GM13976 (cell line): ENCODE results near the gene B4GALT6.
A peak's percentile ranks its signal among the peaks of the same experiment; 100 is the strongest.

ENCODE experiments used
- DNase-seq: peaks from one replicate; pipeline ENCODE4 v3.0.0; 2012; ENCODE audit warnings: low spot score
- CTCF ChIP-seq: IDR thresholded peaks from 2 replicates; pipeline ENCODE4 v1.5.1; 2012; ENCODE audit warnings: borderline replicate concordance, mild to moderate bottlenecking; ENCODE audit not compliant: insufficient read depth; ENCODE audit errors: extremely low read depth, missing control alignments, control extremely low read depth
- in situ Hi-C: fragments of 300-500 bp; cut with MboI; formaldehyde crosslinking; loops from one replicate; pipeline ENCODE4 v1.12.0; 2022; ENCODE audit warnings: low sequenced_read_pairs, mixed read lengths, inconsistent platforms; ENCODE audit not compliant: unreplicated experiment

Gene B4GALT6

GRCh38 chr18:31657823-31658669 lies 26.3 kb downstream of the B4GALT6 start:
- TF ChIP-seq CTCF, result no peak
- in situ Hi-C loops, result no loop called here
- DNase-seq, result peak; percentile 51

GRCh38 chr18:31656754-31657153 lies 27.6 kb downstream of the B4GALT6 start:
- in situ Hi-C loops, result no loop called here

GRCh38 chr18:31655354-31655753 lies 29.0 kb downstream of the B4GALT6 start:
- no peak for TF ChIP-seq CTCF
- in situ Hi-C loops, result no loop called here
- DNase-seq, result no peak

More at GRCh38 chr18:31656754-31657153, 27.6 kb downstream of the B4GALT6 start:
- DNase-seq, result no peak
- no peak for TF ChIP-seq CTCF

- DNase-seq, result no peak
- in situ Hi-C loops, result no loop called here
- no peak for TF ChIP-seq CTCF
Observed at GRCh38 chr18:31652877-31653276, 31.5 kb downstream of the B4GALT6 start.

- no peak for TF ChIP-seq CTCF
- DNase-seq, result no peak
- in situ Hi-C loops, result no loop called here
Observed at GRCh38 chr18:31652357-31652756, 32.0 kb downstream of the B4GALT6 start.

- no peak for DNase-seq
- in situ Hi-C loops, result no loop called here
- no peak for TF ChIP-seq CTCF
Observed at GRCh38 chr18:31651369-31651768, 33.0 kb downstream of the B4GALT6 start.
